Measurements from ENCODE around the gene BBS2.

Gene BBS2

DNA sequence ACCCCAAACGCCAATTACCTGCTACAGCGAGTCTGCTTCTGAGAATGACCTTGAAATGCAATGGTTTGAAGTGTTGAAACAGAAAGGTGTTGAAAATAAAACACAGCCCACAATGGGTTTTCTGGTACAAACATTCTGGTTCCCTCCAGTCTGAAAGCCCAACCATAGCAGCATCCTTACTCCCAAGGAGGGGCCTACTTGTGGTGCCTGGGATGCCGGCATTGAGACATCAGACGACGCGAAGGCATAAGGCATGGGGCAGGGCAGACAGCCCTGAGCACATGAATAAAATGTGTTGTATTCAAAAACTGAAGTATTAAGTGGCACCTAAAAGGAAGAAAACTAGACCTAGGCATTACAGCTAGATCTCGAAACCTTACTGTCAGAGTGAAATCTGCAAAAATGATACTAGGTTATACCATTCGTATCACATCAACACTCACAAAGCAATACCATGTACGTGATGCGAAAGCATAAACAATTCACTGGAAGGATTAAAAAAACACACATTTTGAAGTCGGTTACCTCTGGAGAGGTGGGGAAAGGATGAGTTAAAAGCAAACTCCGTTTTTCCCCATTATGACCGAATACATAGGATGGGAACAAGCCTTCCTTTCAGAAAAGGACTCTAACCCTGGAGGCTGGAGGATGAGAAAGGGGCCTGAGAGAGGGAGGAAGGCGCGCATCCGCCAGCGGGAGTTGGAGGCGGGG lies 69.4 kb downstream of the BBS2 start:
- Histone ChIP-seq H3K4me3 (ENCODE audit: low read depth, low read length) (peak overlapping the region; percentile 58), H3K4me1 (ENCODE audit: control insufficient read depth, insufficient read depth, low read length) (peaks cover 5% of the 10 kb centered on the region; the same call in 1 of the 2 replicates), H3K9me3 (ENCODE audit: control insufficient read depth, insufficient read depth, low read depth, low read length) (no peaks in the 10 kb centered on the region), H3K36me3 (ENCODE audit: control insufficient read depth in 2 of 2, insufficient read depth in 1 of 2, low read length in 2 of 2) (peaks cover 26 to 52% of the 10 kb centered on the region in 2 experiments), H3K27ac (ENCODE audit: extremely low read depth, low read depth, low read length) (peak overlapping the region; percentile 78; the same call in 1 of the 2 replicates)
- TF ChIP-seq ZNF843 (tag by site-specific recombination; IDR thresholded peaks at IDR 0.05), result 0 out of 2 replicates have a peak, but pooled peaks have one; percentile 34
- TF ChIP-seq ZNF335 (tag by site-specific recombination; conservative IDR thresholded peaks at IDR 0.05), result peak; percentile 92
- peak; percentile 49; the same call in 1 of the 2 replicates for TF ChIP-seq ZBTB20 (tag by site-specific recombination; IDR thresholded peaks at IDR 0.05)
- TF ChIP-seq ZNF544 (tag by site-specific recombination; IDR thresholded peaks at IDR 0.05), result no peak
- TF ChIP-seq ZNF366 (tag by site-specific recombination; conservative IDR thresholded peaks at IDR 0.05), result peak; percentile 34; the same call in 1 of the 2 replicates
- TF ChIP-seq, protein P1, sequence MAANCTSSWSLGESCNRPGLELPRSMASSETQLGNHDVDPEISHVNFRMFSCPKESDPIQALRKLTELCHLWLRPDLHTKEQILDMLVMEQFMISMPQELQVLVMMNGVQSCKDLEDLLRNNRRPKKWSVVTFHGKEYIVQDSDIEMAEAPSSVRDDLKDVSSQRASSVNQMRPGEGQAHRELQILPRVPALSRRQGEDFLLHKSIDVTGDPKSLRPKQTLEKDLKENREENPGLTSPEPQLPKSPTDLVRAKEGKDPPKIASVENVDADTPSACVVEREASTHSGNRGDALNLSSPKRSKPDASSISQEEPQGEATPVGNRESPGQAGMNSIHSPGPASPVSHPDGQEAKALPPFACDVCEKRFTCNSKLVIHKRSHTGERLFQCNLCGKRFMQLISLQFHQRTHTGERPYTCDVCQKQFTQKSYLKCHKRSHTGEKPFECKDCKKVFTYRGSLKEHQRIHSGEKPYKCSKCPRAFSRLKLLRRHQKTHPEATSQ (tag by site-specific recombination; IDR thresholded peaks at IDR 0.05), result no peak
- TF ChIP-seq EGR2 (tag by site-specific recombination; IDR thresholded peaks at IDR 0.05; ENCODE audit: low read depth), result no peak
- TF ChIP-seq ZNF660 (tag by site-specific recombination; IDR thresholded peaks at IDR 0.05), result no peak
- no peak for TF ChIP-seq ZNF664 (tag by site-specific recombination; IDR thresholded peaks at IDR 0.05)
- TF ChIP-seq ZEB2 (tag by site-specific recombination; IDR thresholded peaks at IDR 0.05), result no peak
- TF ChIP-seq, protein P2, sequence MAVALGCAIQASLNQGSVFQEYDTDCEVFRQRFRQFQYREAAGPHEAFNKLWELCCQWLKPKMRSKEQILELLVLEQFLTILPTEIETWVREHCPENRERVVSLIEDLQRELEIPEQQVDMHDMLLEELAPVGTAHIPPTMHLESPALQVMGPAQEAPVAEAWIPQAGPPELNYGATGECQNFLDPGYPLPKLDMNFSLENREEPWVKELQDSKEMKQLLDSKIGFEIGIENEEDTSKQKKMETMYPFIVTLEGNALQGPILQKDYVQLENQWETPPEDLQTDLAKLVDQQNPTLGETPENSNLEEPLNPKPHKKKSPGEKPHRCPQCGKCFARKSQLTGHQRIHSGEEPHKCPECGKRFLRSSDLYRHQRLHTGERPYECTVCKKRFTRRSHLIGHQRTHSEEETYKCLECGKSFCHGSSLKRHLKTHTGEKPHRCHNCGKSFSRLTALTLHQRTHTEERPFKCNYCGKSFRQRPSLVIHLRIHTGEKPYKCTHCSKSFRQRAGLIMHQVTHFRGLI (tag by site-specific recombination; IDR thresholded peaks at IDR 0.05), result peak; percentile 95
- TF ChIP-seq KLF9 (tag by site-specific recombination; IDR thresholded peaks at IDR 0.05; ENCODE audit: low read depth), result no peak
- TF ChIP-seq SCRT2 (tag by site-specific recombination; IDR thresholded peaks at IDR 0.05), result no peak
- TF ChIP-seq, protein P3, sequence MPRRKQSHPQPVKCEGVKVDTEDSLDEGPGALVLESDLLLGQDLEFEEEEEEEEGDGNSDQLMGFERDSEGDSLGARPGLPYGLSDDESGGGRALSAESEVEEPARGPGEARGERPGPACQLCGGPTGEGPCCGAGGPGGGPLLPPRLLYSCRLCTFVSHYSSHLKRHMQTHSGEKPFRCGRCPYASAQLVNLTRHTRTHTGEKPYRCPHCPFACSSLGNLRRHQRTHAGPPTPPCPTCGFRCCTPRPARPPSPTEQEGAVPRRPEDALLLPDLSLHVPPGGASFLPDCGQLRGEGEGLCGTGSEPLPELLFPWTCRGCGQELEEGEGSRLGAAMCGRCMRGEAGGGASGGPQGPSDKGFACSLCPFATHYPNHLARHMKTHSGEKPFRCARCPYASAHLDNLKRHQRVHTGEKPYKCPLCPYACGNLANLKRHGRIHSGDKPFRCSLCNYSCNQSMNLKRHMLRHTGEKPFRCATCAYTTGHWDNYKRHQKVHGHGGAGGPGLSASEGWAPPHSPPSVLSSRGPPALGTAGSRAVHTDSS (tag by site-specific recombination; IDR thresholded peaks at IDR 0.05), result 0 out of 2 replicates have a peak, but pooled peaks have one; percentile 28
- POLR2A ChIA-PET, result interaction anchor here (0.5 to 1.4 kb wide), 13 partner anchors 10 to 435 kb away, joined by 3 to 12 read pairs (median 4); partner anchors contain the start of genes BBS2 and MT2A
- CTCF ChIA-PET, result no interaction called here

DNA sequence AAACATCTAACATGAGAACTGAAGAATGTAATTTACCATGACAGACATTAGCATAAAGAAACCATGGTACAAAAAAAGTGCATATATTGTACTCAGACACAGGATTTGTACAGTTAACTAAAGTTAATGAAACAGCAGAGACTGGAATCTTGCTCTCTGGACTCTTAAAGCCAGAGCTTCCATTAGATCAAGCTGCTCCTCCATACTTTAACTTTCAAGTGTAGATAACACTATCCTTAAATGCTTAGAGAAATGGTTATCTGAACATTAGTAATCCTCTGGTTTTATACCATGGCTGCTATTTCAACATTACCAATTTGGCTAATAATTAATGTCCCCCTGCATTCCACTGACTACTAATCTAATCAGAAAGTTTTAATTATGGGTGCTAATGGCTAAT lies 71.8 kb downstream of the BBS2 start:
- no peaks in the 10 kb centered on the region for H3K9me3 ChIP-seq (ENCODE audit: control insufficient read depth, insufficient read depth, low read depth, low read length)
- POLR2A ChIA-PET, result no interaction called here
- peaks cover 23 to 49% of the 10 kb centered on the region in 2 experiments; a peak in 2 of 3 replicates for H3K36me3 ChIP-seq (ENCODE audit: control insufficient read depth in 2 of 2, insufficient read depth in 1 of 2, low read length in 2 of 2)
- CTCF ChIA-PET, result no interaction called here
- no peak overlapping the region for H3K4me3 ChIP-seq (ENCODE audit: low read depth, low read length)
- TF ChIP-seq ZNF266 (tag by site-specific recombination; IDR thresholded peaks at IDR 0.05; ENCODE audit: low read depth) (no peak), ZNF677 (tag by site-specific recombination; IDR thresholded peaks at IDR 0.05) (no peak)
- no peak overlapping the region for H3K27ac ChIP-seq (ENCODE audit: extremely low read depth, low read depth, low read length)
- H3K4me1 ChIP-seq (ENCODE audit: control insufficient read depth, insufficient read depth, low read length), result peaks cover 5% of the 10 kb centered on the region; the same call in 1 of the 2 replicates

DNA sequence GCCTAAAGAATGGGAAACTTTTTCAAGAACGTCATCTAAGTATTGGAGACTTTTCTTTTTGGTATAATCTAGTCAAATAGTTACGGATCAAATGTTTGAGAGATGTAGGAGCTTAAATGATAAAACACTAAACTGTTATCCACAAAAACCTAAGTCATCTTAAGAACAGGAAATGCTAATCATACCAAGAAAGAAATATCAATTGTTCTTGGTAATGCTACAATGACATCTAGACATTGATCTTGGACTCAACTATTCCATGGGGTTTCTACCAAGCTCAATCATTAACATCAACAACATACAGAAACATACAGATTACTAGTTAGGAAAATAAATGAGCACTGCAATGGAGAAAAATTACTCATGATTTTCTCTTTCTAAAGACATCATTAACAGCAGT lies 72.5 kb downstream of the BBS2 start:
- TF ChIP-seq ZNF184 (tag by site-specific recombination; IDR thresholded peaks at IDR 0.05) (no peak), ZNF561 (tag by site-specific recombination; IDR thresholded peaks at IDR 0.05; ENCODE audit: borderline replicate concordance) (no peak), ZNF223 (tag by site-specific recombination; IDR thresholded peaks at IDR 0.05) (no peak), ZNF133 (tag by site-specific recombination; IDR thresholded peaks at IDR 0.05) (no peak), ZNF214 (tag by site-specific recombination; IDR thresholded peaks at IDR 0.05; ENCODE audit: borderline replicate concordance) (no peak), PRDM1 (tag by site-specific recombination; IDR thresholded peaks at IDR 0.05) (no peak)
- TF ChIP-seq, protein P4, sequence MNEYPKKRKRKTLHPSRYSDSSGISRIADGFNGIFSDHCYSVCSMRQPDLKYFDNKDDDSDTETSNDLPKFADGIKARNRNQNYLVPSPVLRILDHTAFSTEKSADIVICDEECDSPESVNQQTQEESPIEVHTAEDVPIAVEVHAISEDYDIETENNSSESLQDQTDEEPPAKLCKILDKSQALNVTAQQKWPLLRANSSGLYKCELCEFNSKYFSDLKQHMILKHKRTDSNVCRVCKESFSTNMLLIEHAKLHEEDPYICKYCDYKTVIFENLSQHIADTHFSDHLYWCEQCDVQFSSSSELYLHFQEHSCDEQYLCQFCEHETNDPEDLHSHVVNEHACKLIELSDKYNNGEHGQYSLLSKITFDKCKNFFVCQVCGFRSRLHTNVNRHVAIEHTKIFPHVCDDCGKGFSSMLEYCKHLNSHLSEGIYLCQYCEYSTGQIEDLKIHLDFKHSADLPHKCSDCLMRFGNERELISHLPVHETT (tag by site-specific recombination; IDR thresholded peaks at IDR 0.05), result no peak
- Histone ChIP-seq H3K4me1 (ENCODE audit: control insufficient read depth, insufficient read depth, low read length) (peaks cover 5% of the 10 kb centered on the region; the same call in 1 of the 2 replicates), H3K27ac (ENCODE audit: extremely low read depth, low read depth, low read length) (no peak overlapping the region), H3K4me3 (ENCODE audit: low read depth, low read length) (no peak overlapping the region), H3K9me3 (ENCODE audit: control insufficient read depth, insufficient read depth, low read depth, low read length) (no peaks in the 10 kb centered on the region), H3K36me3 (ENCODE audit: control insufficient read depth in 2 of 2, insufficient read depth in 1 of 2, low read length in 2 of 2) (peaks cover 29 to 52% of the 10 kb centered on the region in 2 experiments)
- ChIA-PET POLR2A (no interaction called here), CTCF (interaction anchor here (0.6 kb wide), 1 partner anchor 12 kb away, joined by 3 read pairs; no protein-coding TSS in a partner anchor)
